ENCODE results near the gene UCK2. TPM values are rescaled to one million over a fixed set of nuclear protein-coding genes. Genes with fewer than 3 reads are reported as not detected.

UCK2 gene
- total RNA-seq, 1 donor from 2014 or later = 59.3 TPM

DNA sequence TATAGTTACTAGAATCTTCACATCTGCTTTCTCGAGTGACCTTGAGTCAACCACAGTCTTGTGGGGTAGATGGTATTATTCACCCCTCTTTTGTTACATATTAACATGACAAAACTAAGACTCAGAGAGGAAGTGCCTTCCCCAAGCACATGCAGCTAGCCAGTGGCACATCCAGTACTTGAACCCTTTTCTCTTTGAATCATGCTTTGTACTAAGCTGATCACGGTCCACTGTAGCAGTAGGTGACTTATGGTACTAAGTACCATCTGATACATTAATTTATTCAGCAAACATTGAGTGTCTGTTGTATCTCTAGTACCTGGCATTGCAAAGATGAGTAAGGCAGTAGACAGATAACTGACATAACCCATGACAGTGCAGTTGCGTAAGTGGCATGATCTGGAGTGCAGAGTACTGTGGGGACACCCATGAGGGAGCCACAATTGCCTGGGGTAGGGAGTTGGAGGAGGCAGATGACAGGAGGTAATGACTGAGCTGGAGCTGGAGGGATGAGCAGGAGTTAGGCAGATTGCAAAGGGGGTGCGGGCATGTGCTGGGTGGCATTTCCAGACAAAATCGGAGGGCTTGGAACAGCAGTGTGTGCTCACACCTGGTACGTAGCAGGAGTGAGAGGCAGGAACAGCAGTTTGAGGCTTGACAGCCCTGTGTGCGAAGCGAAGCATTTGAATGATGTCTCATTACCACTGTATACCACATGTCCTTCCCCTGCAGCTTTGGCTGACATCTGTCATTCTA is 29.8 kb downstream of the UCK2 start:
- Mint-ChIP-seq H3K4me1 (ENCODE audit: unreplicated experiment) (peaks cover 63% of the 10 kb centered on the region), H3K9me3 (peaks cover 3% of the 10 kb centered on the region), H3K27me3 (no peaks in the 10 kb centered on the region), H3K4me3 (peak overlapping the region; percentile 20), H3K36me3 (peaks cover 17% of the 10 kb centered on the region), H3K27ac (no peak overlapping the region)
- TF ChIP-seq, protein P1, sequence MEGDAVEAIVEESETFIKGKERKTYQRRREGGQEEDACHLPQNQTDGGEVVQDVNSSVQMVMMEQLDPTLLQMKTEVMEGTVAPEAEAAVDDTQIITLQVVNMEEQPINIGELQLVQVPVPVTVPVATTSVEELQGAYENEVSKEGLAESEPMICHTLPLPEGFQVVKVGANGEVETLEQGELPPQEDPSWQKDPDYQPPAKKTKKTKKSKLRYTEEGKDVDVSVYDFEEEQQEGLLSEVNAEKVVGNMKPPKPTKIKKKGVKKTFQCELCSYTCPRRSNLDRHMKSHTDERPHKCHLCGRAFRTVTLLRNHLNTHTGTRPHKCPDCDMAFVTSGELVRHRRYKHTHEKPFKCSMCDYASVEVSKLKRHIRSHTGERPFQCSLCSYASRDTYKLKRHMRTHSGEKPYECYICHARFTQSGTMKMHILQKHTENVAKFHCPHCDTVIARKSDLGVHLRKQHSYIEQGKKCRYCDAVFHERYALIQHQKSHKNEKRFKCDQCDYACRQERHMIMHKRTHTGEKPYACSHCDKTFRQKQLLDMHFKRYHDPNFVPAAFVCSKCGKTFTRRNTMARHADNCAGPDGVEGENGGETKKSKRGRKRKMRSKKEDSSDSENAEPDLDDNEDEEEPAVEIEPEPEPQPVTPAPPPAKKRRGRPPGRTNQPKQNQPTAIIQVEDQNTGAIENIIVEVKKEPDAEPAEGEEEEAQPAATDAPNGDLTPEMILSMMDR (conservative IDR thresholded peaks at IDR 0.05) = no peak
- no peak for DNase-seq (ENCODE audit: extremely low spot score, unreplicated experiment)

DNA sequence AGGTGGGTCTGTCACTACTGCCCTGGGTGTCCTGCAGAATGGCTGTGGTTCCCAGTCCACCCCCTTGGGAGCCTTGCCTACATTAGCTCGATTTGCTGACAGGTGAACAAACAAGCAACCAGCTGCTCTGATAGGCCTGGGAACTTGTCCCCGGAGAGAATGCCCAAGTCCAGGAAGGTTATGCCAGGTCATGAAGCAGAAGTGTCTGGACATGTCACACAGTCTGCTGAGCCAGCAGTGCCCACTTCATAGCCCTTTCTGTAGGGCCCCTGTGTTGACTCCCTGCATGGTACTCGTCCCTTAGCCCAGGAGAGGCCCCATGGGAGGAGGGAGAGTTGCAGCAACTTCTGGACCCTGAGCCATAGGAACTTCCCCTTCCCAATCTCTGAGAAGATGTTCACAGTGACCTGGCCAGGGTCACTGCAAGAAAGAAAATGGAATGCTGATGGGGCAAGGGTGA is 31.0 kb downstream of the UCK2 start:
- no peak for DNase-seq (ENCODE audit: extremely low spot score, unreplicated experiment)
- Mint-ChIP-seq H3K4me3 (no peak overlapping the region), H3K27ac (peak overlapping the region; percentile 17), H3K36me3 (peaks cover 16% of the 10 kb centered on the region), H3K27me3 (no peaks in the 10 kb centered on the region), H3K9me3 (peaks cover 4% of the 10 kb centered on the region), H3K4me1 (ENCODE audit: unreplicated experiment) (peaks cover 62% of the 10 kb centered on the region)
- TF ChIP-seq, protein P1 (conservative IDR thresholded peaks at IDR 0.05) = no peak

DNA sequence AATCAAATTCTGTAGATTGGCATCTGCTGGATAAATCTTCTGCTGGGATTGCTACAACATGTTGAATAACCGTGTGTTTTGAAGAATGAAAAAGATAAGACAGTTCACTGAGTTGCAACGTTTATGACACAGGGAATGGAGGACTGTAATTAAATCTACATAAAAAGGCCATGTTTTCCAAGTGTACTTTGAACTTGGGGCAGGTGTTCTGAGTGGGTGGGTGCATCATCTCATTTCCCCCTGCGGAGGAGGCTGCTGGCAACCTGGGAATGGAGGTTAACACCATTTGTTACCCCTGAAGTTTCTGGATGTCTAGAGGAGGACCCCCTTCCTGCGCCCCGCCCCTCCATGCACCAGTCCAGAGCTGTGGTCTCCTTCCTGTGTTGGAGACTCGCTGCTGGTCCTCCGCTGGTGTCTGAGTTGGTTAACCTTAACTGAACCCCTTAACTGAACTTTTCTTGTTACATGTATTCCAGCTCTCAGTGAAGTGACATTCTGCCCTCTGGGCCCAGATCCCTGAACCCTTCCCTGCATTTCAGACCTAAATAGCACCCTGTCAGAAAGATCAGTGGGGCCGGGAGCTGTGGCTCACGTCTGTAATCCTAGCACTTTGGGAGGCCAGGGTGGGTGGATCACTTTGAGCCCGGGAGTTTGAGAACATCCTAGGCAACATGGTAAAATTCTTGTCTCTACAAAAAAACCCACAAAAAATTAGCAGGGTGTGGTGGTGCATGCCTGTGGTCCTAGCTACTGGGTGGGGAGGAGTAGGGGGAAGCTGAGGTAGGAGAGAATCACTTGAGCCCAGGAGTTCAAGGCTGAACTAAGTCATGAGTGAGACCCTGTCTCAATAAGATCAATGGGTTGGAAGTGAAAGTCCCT is 31.8 kb downstream of the UCK2 start:
- TF ChIP-seq, protein P1 (conservative IDR thresholded peaks at IDR 0.05) = no peak
- H3K4me3 Mint-ChIP-seq = no peak overlapping the region
- no peaks in the 10 kb centered on the region for H3K27me3 Mint-ChIP-seq
- H3K4me1 Mint-ChIP-seq (ENCODE audit: unreplicated experiment) = peaks cover 56% of the 10 kb centered on the region
- no peak for DNase-seq (ENCODE audit: extremely low spot score, unreplicated experiment)
- H3K36me3 Mint-ChIP-seq = peaks cover 16% of the 10 kb centered on the region
- H3K9me3 Mint-ChIP-seq = peaks cover 4% of the 10 kb centered on the region
- peak overlapping the region; percentile 17 for H3K27ac Mint-ChIP-seq

DNA sequence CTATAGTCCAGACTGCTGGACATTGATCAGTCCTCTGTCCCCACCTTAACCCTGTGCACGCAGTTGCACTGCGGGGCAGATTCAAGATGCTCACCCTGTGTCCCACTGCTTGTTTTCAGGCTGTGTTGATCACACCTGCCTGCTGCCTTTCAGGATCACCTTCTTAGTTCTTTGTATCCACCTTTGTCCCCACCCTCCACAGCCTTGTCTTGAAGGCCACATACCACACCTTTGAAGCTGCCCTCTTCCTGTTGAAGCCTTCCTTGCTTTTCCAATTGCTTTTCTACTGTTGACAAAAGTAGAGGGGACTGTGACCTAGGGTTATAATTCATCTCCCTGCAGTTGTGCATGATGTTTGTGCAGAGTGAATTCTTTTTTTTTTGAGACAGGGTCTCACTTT is 32.7 kb downstream of the UCK2 start:
- TF ChIP-seq, protein P1 (conservative IDR thresholded peaks at IDR 0.05) = no peak
- H3K4me3 Mint-ChIP-seq = no peak overlapping the region
- H3K36me3 Mint-ChIP-seq = peaks cover 16% of the 10 kb centered on the region
- H3K4me1 Mint-ChIP-seq (ENCODE audit: unreplicated experiment) = peaks cover 54% of the 10 kb centered on the region
- H3K9me3 Mint-ChIP-seq = peaks cover 4% of the 10 kb centered on the region
- DNase-seq (ENCODE audit: extremely low spot score, unreplicated experiment) = no peak
- H3K27ac Mint-ChIP-seq = peak overlapping the region; percentile 58
- no peaks in the 10 kb centered on the region for H3K27me3 Mint-ChIP-seq

DNA sequence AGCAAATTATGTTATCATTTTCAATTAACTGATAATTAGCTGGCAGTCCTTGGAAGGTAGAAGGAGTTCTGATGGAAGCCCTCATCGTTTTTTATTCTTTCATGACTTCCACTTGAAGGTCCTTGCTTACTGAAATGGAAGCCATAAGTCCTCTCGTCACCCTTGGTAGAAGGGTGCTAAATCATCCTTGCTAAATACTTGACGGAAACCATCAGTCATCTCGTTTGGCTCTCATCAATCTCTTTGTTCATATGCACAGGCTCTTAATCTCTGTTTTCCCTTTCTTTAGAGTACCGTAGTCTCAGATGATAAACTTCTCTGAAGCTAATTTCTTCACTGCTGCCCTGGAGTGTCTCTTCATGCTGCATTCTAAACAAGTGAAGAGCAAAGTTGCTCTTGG is 34.5 kb downstream of the UCK2 start:
- Mint-ChIP-seq H3K4me3 (peak overlapping the region; percentile 4), H3K36me3 (peaks cover 25% of the 10 kb centered on the region), H3K27me3 (no peaks in the 10 kb centered on the region), H3K4me1 (ENCODE audit: unreplicated experiment) (peaks cover 42% of the 10 kb centered on the region), H3K9me3 (peaks cover 4% of the 10 kb centered on the region), H3K27ac (peak overlapping the region; percentile 1)
- TF ChIP-seq, protein P1 (conservative IDR thresholded peaks at IDR 0.05) = no peak
- DNase-seq (ENCODE audit: extremely low spot score, unreplicated experiment) = no peak

All from type B pancreatic cell (in vitro differentiated cells).